GM18867 (cell line): ENCODE data around the gene PRKX.
A peak's percentile ranks its signal among the peaks of the same experiment; 100 is the strongest.
"Not testable (repeated sequence)": the region's sequence is repeated elsewhere in the genome, so short reads cannot be mapped to it uniquely, and the experiment has no call there.

ENCODE experiments used
- ATAC-seq: cut with Tn5 transposase; IDR thresholded peaks from one replicate; pipeline ENCODE4 v1.9.1; 2021; ENCODE audit warnings: mild to moderate bottlenecking, moderate library complexity; ENCODE audit not compliant: unreplicated experiment

PRKX gene

DNA sequence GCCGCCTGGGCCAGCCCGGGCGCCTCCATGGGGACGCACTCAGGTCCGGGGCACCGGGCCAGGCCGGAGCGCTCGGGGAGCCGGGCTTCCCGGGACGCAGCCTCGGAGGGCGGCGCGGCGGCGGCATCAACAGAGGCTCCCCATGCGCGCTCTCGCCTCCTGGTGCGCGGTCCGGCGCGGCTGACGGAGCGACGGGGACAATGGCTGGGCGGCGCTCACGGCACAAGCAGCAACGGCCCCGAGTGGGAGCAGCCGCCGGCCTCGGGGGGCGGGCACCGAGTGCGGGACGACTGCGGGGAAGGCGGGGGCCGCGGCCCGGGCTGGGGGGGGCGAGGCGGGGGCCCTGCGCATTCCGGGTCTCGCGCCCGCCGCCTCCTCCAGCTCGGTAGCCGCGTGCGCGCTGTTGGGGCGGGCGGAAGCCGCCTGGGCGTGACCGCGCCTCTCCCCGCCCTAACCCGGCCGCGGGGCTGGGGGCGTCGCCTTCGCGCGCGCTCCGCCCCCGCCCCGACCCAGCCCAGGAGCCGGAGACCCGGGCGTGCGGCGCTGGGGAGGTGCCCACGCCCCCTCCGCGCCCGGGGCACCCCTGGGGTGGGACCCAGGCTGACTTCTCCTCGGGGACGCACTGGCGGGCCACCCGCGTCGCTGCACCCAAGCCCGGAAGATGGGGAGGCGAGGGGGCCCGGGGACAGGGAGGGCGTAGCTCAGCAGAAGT lies at the start of gene PRKX:
Gene PRKX, minus strand, starts transcription at position 425 of the 712 bp plus-strand sequence. Its CDS starts 396 bp downstream, at position 29.
- peak; percentile 82 for ATAC-seq

DNA sequence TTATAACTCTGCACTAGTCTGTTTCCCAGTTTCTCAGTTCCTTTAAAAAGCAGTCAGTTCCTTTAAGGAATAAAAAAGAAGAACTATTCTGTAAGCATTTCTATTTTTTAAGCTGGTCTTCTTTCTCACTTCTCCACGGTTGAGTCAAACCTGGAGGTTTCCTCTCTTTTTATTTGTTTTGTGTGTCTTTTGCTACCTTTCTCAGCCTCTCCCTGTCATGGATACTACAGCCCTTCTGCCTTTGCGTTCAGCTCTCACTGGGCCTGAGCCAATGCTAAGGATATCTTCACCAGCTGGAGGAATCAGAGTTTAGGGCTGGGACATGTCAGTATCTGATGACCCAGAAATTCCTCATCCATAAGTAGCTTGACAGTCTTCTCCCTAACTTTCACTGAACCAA lies 49.7 kb upstream of the PRKX start:
- ATAC-seq: no peak

DNA sequence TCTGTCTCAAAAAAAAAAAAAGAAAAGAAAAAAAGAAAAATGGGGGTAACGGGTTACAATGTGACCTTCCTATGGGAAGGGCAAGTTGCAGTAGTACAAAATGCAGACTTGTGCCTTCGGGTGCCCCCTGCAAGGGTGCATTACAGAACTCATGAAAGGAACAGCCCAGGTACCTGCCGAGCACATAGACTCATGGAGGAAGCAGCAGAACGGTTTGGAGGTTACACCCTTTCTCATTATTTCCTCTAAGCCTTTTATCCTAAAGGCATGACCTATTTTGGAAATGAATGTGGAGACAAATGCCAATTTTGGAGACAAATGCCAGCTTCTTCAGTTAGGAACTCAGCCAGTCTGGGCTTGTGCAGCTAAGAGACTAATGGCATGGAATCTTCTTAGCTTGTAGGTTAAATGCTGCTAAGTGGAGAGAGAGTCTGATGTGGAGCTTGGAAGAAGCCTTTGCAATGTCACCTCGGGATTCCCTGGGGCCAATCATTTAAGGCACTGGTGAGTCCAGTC lies 44.1 kb upstream of the PRKX start:
- ATAC-seq: no peak

DNA sequence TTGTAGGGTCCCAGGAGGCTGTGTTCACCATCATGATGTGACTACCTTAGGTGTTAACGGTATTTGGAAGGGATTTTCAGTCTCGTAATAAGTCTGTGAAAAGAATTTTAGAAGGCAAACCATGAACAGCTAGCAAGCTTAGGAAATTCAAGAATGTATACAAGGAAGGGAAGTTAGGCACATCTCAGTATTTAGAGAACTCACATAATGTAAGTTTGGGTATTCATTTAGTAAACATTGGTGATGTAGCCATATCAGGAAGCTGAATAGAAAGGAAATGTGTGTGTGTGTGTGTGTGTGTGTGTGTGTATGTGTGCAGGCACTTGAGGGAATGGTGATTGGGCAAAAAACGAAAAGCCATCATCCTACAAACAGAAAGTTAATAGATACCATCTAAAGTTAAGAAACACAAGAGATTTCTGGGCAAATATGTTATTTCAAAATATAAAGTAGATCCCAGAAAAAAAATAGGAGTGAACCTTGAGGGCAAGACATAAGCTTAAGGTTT lies 34.7 kb upstream of the PRKX start:
- no peak for ATAC-seq

DNA sequence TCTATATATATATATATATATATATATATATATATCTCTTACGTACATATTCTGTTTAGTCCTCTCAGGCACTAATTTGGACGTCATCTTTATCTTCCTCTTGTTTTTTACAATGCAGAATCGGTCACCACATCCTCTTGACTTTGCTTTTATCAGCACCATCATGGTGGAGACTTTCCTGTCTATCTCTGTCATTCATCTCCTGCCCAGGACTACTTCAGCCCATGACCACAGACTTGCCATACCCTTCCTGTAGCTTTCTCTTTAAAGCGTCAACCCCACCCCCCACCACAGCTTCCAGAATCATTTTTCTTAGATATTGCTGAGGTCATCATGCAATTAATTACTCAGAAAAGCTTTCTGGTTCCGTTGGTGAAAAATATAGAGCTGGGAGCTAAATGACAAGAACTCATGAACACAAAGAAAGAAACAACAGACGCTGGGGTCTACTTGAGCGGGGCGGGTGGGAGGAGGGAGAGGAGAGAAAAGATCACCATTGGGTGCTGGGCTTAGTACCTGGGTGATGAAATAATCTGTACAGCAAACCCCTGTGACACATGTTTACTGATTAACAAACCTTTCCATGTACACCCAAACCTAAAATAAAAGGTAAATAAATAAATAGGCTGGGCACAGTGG lies 30.5 kb upstream of the PRKX start:
- ATAC-seq: no peak

DNA sequence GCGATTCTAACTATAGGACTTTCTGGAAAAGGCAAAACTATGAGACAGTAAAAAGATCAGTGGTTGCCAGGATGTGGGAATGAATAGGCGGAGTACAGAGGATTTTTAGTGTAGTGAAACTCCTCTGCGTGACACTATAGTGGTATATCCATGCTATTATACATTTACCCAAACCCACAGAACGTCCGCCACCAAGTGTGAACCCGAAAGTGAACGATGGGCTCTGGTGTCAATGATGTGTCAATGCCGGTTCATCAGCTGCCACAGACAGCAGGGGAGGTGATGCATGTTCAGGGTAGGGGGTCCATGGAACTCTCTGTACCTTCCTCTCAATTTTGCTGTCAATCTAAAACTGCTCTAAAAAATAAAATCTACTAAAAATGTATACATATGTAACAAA lies 27.5 kb upstream of the PRKX start:
- not testable (repeated sequence) for ATAC-seq

DNA sequence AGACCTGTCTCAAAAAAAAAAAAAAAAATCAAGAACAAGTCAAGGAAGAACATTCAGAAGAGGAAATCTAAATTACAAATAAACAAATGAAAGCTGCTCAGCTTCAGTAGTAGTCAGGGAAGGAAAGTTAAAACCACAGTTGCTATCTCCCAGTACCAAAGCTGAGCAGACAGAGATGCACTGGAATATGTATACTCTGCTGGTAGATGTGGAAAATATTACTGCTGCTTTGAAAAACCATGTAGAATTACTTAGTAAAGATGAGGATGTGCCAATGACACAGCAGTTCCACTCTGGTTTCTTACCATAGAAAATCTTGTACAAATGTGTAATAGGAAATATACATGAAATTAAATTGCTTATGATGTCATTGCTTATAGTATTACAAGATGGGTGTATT lies 25.1 kb upstream of the PRKX start:
- no peak for ATAC-seq

DNA sequence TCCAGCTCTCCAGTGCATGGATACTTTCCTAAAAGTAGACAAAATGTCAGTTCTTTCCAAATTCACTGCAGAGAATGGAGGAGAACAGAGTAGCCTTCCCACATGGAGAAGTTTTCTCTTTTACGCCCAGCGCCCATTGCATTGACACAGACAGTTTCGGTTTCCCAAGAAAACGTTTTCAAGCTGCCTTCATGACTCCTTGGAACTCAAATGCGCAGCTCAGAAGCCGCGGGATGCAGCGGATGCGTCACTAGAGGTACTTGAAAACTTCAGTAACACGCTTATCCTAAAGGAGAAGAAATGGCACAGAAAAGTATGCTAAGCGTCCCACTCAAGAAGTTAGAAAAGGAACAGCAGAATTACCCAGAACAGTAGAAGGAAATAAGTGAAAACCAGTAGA lies 23.1 kb upstream of the PRKX start:
- not testable (repeated sequence) for ATAC-seq

DNA sequence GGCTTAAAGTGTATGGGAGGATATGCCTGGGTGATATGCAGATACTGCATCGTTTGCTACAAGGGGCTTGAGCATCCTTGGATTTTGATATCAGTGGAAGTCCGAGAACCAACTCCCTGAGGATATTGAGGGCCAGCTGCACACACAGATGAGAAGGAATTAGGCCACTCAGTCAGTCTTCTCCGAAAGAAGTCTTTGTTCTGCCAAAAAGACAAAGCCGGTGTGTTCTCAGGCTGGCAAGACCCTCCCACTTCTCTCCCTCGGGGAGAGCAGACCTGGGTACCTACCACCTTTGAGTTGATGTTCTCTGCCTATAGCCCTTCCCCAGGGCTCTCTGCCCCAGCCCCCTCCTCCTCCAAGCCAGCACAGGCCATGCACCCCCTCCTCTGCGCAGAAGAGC lies 22.4 kb upstream of the PRKX start:
- not testable (repeated sequence) for ATAC-seq

DNA sequence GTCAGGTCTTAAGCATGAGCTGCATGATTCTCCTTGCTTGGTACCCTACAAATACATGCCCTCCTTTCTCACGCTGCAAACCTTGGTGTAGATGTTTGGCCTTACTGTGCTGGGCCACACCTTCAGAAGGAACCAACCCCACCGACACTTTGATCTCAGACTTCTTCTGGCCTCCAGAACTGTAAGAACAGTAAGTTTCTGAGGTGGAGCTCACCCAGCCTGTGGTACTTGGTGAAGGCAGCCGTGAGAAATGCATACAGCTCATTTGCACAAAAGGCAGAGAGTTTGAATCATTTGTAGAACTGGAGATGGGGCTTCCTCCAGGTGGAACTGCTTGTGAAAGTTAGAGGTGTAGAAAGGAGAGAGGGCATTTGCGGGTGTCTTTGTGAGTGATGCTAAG lies 21.0 kb upstream of the PRKX start:
- not testable (repeated sequence) for ATAC-seq

DNA sequence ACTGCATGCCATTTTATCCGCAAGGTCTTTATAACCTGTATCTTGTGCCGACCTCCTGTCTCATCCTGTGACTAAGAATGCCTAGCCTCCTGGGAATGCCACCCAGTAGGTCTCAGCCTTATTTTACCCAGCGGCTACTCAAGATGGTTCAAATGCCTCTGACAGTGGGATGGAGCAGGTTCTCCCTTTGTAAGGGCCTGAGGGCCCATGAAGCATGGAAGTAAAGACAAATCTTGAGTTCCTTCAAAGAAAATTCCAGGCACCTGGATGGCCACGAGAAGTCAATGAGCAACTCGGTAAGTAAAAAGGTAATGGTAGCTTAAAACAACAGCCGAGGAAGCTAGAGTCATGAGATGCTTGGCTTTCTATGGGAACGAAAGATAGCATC lies 19.6 kb upstream of the PRKX start:
- ATAC-seq: no peak

DNA sequence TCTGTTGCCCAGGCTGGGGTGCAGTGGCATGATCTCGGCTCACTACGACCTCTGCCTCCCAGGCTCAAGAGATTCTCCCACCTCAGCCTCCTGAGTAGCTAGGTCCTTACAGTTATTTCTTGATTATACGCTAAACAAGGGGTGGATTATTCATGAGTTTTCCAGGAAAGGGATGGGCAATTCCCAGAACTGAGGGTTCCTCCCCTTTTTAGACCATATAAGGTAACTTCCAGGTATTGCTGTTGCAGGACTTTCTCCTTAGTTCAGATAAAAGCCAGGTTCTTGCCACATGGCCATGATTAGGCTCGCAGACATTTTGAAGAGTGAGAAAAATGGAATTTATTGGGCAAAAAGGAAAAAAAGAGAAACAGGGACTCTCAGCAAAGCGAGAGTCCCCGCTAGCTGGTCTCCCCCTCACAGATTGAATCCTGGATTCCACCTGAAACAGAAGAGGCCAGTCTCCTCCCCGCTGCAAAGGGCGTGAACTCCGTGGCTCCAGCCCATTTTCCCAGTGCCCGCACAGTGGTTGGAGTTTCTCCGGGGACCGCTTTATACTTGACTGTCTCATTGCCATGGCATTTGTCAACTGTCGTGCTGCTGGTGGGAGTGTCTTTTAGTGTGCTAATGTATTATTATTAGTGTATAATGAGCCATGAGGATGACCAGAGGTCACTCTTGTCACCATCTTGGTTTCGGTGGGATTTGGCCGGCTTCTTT lies 19.0 kb upstream of the PRKX start:
- ATAC-seq: not testable (repeated sequence)

DNA sequence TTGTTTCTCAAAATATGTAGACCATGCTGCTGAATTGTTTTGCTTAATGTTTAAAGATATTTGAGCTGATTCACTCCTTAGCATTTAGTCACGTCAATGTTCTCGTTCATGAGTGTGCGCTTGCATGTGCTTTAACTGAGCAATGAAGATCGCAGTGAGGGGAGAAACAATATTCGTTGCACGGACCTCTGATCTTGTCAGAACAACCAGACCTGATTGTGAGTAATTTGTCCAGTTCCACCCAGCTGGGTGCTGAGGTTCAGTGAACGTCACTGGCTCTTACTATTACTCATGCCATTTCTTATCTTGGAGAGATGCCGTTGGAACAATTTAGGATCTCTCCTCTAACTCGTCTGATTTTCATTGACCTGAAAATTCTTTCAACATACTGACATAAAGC lies 15.0 kb upstream of the PRKX start:
- no peak for ATAC-seq

DNA sequence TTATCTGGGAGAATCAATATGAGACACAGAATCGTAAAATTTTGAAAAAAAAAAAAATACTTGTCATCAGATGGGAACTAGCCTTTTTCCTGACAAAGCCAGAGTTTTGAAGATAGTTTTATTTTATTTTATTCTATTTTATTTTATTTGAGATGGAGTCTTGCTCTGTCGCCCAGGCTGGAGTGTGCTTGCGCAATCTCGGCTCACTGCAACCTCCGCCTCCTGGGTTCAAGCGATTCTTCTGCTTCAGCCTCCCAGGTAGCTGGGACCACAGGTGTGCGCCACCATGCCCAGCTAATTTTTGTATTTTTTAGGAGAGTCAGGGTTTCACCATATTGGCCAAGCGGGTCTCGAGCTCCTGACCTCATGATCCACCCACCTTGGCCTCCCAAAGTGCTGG lies 10.0 kb upstream of the PRKX start:
- not testable (repeated sequence) for ATAC-seq

DNA sequence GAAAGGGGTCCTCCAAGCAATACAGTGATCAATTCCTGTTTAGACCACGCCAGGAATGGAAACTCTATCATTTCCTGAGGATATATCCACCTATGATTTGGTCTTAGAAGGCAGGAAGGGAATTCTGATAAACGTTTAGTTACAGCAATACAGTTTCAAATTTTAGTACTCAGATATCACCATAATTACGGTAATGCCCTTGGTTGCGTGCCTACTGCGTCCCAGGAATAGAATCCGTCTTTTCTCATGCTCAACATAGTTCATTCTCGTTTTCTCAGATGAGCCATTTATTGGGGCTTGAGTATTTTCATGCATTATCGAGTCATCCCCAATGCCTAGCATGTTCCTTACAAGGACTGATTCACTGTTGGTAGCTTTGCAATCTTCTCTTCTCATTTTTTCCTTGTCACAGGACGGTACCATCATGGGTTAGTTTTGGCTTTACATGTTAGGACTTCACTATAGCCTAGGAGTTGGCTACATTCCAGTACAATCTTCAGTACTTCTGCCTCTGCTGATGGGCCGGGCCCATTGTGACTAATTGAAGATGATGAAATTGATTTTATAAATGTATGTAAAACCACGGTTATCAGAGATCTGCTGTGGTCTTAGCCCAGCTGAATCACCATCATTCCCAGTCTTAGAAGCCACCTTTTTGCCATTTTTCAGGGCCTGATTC lies 4.4 kb upstream of the PRKX start:
- no peak for ATAC-seq

DNA sequence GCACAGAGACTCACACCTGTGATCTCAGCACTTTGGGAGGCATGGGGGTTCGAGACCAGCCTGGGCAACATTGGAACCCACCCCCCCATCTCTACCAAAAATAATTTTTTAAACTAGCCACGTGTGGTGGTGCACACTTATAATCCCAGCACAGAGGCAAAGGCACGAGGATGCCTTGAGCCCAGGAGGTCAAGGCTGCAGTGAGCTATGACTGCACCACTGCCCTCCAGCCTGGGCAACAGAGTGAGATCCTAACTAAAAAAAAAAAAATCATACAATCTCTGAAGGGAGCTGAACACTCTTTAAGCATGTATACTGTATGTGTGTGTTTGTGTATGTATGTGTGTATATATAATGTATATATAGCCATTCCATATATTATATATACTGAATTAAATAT lies 2.5 kb upstream of the PRKX start:
- no peak for ATAC-seq

DNA sequence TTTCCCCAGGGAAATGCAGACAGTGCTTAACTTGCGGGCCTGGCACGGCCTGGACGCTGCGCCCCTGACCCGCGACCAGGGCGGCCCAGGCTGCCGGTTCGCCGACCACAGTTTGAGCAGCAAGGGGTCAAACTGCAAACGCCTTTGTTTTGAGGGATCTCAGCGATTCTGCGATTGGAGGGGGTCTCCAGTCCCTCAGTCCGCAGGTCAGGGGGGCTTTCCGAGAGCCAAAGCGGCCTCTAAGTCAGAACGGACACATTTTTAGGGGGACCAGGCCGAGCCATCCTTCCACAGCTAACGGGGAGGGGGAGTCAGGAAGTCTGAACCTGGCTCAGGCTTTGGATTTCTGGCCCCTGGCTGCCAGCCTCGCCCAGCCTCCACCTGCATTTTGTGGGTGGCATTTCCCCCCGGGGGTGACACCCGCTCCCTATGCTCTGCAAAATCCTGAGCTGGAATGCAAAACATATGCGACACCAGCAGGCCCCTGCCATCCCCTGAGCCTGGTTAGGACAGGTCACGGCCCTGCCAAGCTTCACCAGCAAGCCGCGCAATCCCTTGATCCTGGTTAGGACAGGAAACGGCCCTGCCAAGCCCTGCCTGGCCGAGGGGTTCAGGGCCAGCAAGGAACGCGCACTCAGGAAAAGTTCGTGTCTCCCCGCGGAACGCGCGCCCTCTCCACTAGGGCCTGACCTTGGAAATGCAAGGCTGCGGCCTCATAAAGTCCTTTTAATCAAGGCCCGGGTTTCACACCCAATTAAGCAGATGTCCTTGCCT lies 1.4 kb upstream of the PRKX start:
- ATAC-seq: not testable (repeated sequence)

DNA sequence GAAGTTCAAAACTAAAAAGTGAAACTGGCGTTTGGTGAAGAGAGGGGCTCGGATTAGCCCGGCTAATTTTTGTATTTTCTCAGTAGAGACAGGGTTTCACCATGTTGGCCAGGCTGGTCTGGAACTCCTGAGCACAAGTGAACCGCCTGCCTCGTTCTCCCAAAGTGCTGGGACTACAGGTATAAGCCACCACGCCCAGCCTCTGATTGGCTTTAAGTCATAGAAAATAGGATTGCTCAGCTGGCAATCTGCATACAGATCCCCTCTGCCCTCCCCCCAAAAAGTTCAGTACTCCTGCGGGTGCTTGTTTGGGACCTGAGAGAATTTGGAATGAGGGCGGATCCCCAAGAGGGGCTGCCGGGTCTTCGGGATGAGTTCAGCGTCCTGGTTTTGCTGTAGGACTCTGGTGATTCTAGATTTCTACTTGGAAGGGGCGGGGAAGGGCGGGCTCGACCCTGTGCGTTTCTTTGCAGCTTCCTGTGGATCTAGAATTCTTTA lies 537 bp upstream of the PRKX start:
- ATAC-seq: no peak

DNA sequence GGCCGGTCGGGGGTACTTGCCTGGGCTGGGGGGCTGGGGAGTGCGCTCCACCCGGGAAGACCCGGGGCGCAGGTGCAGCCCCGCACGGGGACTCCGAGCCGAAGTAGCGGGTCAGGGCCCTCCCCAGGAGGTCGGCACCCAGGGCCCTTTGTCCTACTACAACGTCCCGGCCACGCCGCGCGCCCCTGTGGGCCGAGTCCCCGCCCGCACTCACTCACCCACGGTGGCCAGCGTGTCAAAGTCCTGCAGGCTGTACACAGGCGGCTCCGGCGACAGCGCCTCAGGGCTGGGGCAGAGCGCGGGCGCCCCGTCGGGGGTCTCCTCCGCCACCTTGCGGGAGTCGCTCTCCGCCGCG lies 602 bp downstream of the PRKX start:
- ATAC-seq: peak; percentile 25
